Measurements from ENCODE around the gene ARPP19.
"Not testable (repeated sequence)": the region's sequence is repeated elsewhere in the genome, so short reads cannot be mapped to it uniquely, and the experiment has no call there.

Gene ARPP19

GRCh38 chr15:52568601-52569585 lies at the start of gene ARPP19:
TSS of gene ARPP19 (minus strand) at chr15:52569030. CDS start at chr15:52568892, 138 bp downstream.
- DNase-seq = peak; percentile 74 to 94 (median 86)

GRCh38 chr15:52617026-52617425 lies 48.2 kb upstream of the ARPP19 start:
- DNase-seq = no peak

- DNase-seq = no peak
Observed at GRCh38 chr15:52615302-52615701, 46.5 kb upstream of the ARPP19 start.

GRCh38 chr15:52609593-52609992 lies 40.8 kb upstream of the ARPP19 start:
- DNase-seq = no peak

- DNase-seq = no peak
Observed at GRCh38 chr15:52584414-52584813, 15.6 kb upstream of the ARPP19 start.

GRCh38 chr15:52579852-52580251 lies 11.0 kb upstream of the ARPP19 start:
- no peak for DNase-seq

- no peak for DNase-seq
Observed at GRCh38 chr15:52576692-52577091, 7.9 kb upstream of the ARPP19 start.

GRCh38 chr15:52575573-52575972 lies 6.7 kb upstream of the ARPP19 start:
- DNase-seq = not testable (repeated sequence)

GRCh38 chr15:52575072-52575471 lies 6.2 kb upstream of the ARPP19 start:
- no peak for DNase-seq

GRCh38 chr15:52574623-52575022 lies 5.8 kb upstream of the ARPP19 start:
- not testable (repeated sequence) for DNase-seq

GRCh38 chr15:52567871-52568600 lies 794 bp downstream of the ARPP19 start:
- DNase-seq = peak in 2 of 3 experiments; percentile 63 to 72

- no peak for DNase-seq
Observed at GRCh38 chr15:52566889-52567288, 1.9 kb downstream of the ARPP19 start.

- DNase-seq = not testable (repeated sequence)
Observed at GRCh38 chr15:52565417-52566358, 3.1 kb downstream of the ARPP19 start.

GRCh38 chr15:52563501-52564060 lies 5.2 kb downstream of the ARPP19 start:
- DNase-seq = peak in 1 of 3 experiments; percentile 53

GRCh38 chr15:52559575-52559974 lies 9.3 kb downstream of the ARPP19 start:
- DNase-seq = no peak

- no peak for DNase-seq
Observed at GRCh38 chr15:52559022-52559421, 9.8 kb downstream of the ARPP19 start.

- no peak for DNase-seq
Observed at GRCh38 chr15:52558196-52558595, 10.6 kb downstream of the ARPP19 start.

GRCh38 chr15:52557274-52557641 lies 11.6 kb downstream of the ARPP19 start:
- no peak for DNase-seq

- no peak for DNase-seq
Observed at GRCh38 chr15:52556524-52557273, 12.1 kb downstream of the ARPP19 start.

GRCh38 chr15:52552303-52552702 lies 16.5 kb downstream of the ARPP19 start:
- no peak for DNase-seq

- no peak for DNase-seq
Observed at GRCh38 chr15:52551762-52552161, 17.1 kb downstream of the ARPP19 start.

Data from NCI-H1417 (cell line).